Adrenal gland (tissue), 12 donors: ENCODE results near the gene DDX31. TPM values are rescaled to one million over a fixed set of nuclear protein-coding genes. Genes with fewer than 3 reads are reported as not detected.

Experiments used
- DNase-seq, 7 donors: peaks; one replicate each; pipeline ENCODE4 v3.0.0-alpha.2; 2019 to 2020
- H3K27ac ChIP-seq, 5 donors: fragments of 200-600 bp; sonication (generic) in 4 of 5; 1 replicate in 3 of 5; 2 replicates in 2 of 5; pipeline versions ENCODE4 v1.5.1 to v1.8.0; 2016 to 2020; ENCODE audit warnings: mild to moderate bottlenecking in 1 of 5
- H3K27me3 ChIP-seq: fragments of 200-600 bp; 2 replicates; pipeline ENCODE4 v1.8.0; 2021
- H3K36me3 ChIP-seq, 2 donors: fragments of 200-600 bp; replicated peaks in 1 of 2; 1 replicate in 1 of 2; 2 replicates in 1 of 2; pipeline versions ENCODE4 v1.5.1 to v1.8.0; 2018 to 2022
- H3K4me1 ChIP-seq, 2 donors: fragments of 200-600 bp; replicated peaks in 1 of 2; 1 replicate in 1 of 2; 2 replicates in 1 of 2; pipeline versions ENCODE4 v1.5.1 to v1.8.0; 2018 to 2021
- H3K4me3 ChIP-seq, 4 donors: fragments of 200-600 bp; sonication (generic) in 3 of 4; one replicate each; pipeline ENCODE4 v1.5.1; 2016 to 2018
- H3K9me3 ChIP-seq, 3 donors: fragments of 200-600 bp; sonication (generic) in 1 of 3; replicated peaks in 1 of 3; 1 replicate in 2 of 3; 2 replicates in 1 of 3; pipeline versions ENCODE4 v1.5.1 to v1.8.0; 2016 to 2021
- CTCF ChIP-seq, 6 experiments: fragments of 450-650 bp in 4 of 6; fragments of 200-600 bp in 2 of 6; sonication (generic) in 1 of 6; IDR thresholded peaks; 1 replicate in 5 of 6; 2 replicates in 1 of 6; pipeline versions ENCODE4 v1.5.1 to v1.8.0; 2016 to 2021; ENCODE audit warnings: antibody characterized with exemption in 6 of 6, mild to moderate bottlenecking in 2 of 6, moderate library complexity in 1 of 6
- POLR2A ChIP-seq, 2 donors: fragments of 450-650 bp; IDR thresholded peaks; one replicate each; pipeline ENCODE4 v1.6.1; 2017; ENCODE audit warnings: antibody characterized with exemption in 2 of 2, mild to moderate bottlenecking in 2 of 2, moderate library complexity in 1 of 2
- WGBS, 4 donors: extraction: QIAGEN DNeasy Blood & Tissue Kit in 2 of 4; methylation state at CpG; one replicate each; pipeline versions ENCODE4 v1.1.5 to v1.1.7; 2013 to 2017; 5-methylcytosine and 5-hydroxymethylcytosine counted together
- intact Hi-C, 2 donors: fragments of 100-400 bp; cut with DNase I; formaldehyde crosslinking; loops; one replicate each; pipeline versions ENCODE4 v1.14.1 to v1.15.0; 2022 to 2023
- polyA plus RNA-seq, 3 donors: library from polyadenylated mRNA; stranded (reverse); fragments of 200-250 nt in 2 of 3; fragments of 350-450 nt in 1 of 3; fragmentation: Illumina TruSeq in 1 of 3; extraction: RNeasy Lipid Tissue Mini Kit (QIAGEN cat#74804) in 1 of 3; gene quantifications; one replicate each; pipeline ENCODE4 v1.2.3, GENCODE V29; 2013 to 2014
- total RNA-seq, 9 donors: library from RNA; depleted of rRNA in 4 of 9; stranded (reverse); fragments of >200 nt in 4 of 9; fragments of 120-200 nt in 1 of 9; fragmentation: NEBNext Ultra II Directional in 1 of 9; extraction: Animal tissue kit (Norgen Biotek cat#: 25700) in 1 of 9; gene quantifications; one replicate each; pipeline versions ENCODE4 v1.1.0 to v1.2.4, GENCODE V29; 2013 to 2023
- donor health status: healthy with polysubstance abuse.
- donor health status: Bipolar disorder and iron deficiency.
- donor health status: DM: yes; HTN: yes; CAD: no.
- donor health status: DM: no; HTN: no; CAD: no.
- donor health status: DM: no; HTN: no; CAD: no.
- donor health status: DM: yes; HTN: yes; CAD: no.

The DDX31 gene
- total and polyA plus RNA-seq, 12 donors = 7.4 to 13.8 (median 9.7) TPM

GRCh38 chr9:132557159-132557558, 112.6 kb downstream of the DDX31 start:
- Histone ChIP-seq H3K9me3 (no peaks in the 10 kb centered on the region), H3K36me3 (no peaks in the 10 kb centered on the region), H3K27me3 (no peaks in the 10 kb centered on the region), H3K4me3 (no peak overlapping the region), H3K27ac (no peak overlapping the region), H3K4me1 (peaks cover 10 to 13% of the 10 kb centered on the region in 2 donors)
- no peak for DNase-seq
- TF ChIP-seq POLR2A (IDR thresholded peaks at IDR 0.05) (no peak), CTCF (IDR thresholded peaks at IDR 0.05) (no peak)
- 79 to 85% (median 83%) methylated on average over 4 to 15 of the region's 15 CpGs for WGBS, 4 donors
- intact Hi-C loops = no loop called here

DNA sequence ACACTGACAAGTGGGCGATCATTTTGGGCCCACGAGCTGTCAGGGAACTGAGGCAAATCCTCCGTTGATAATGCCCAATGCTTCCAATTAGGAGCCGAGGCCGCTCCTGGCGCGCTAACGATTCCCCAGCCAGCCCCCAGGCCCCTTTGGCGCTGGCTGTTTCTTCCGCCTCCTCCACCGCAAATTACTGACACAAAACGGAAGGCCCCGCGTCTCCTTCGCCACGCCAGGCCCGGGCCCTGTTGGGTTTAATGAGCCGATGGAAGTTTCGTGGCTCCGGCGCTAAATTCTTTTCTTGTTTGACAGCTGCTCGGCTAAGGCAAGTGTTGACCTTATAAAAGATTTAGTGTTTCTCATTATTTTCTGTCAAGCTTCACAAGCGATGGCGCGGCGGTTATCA, 113.1 kb downstream of the DDX31 start:
- Histone ChIP-seq H3K27me3 (no peaks in the 10 kb centered on the region), H3K27ac (no peak overlapping the region), H3K9me3 (no peaks in the 10 kb centered on the region), H3K4me1 (peaks cover 10 to 13% of the 10 kb centered on the region in 2 donors), H3K4me3 (no peak overlapping the region), H3K36me3 (no peaks in the 10 kb centered on the region)
- no peak for DNase-seq
- 75 to 81% (median 77%) methylated on average over 26 of the region's 26 CpGs for WGBS, 4 donors
- TF ChIP-seq CTCF (IDR thresholded peaks at IDR 0.05) = no peak
- no peak for TF ChIP-seq POLR2A (IDR thresholded peaks at IDR 0.05)
- intact Hi-C loops = no loop called here

DNA sequence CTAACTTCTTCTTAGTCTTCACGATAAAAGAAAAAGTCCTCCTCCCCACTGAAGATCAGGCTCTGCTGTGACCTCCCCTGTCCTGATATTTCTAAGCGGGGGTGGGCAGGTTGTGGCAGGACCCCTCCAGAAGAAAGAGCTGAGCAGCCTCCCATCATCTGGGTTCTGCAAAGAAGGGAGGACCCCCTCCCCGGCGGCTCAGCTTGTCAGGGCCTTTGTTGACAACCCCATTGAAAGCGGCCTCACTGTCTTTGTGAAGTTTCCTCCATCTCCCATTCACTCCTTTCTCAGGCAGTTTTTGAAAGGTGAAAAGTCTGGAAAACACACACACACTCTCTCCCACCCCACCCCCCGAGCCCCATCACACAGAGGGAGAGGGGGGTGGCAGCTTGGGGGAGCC, 113.5 kb downstream of the DDX31 start:
- Histone ChIP-seq H3K4me1 (peaks cover 10 to 13% of the 10 kb centered on the region in 2 donors), H3K27ac (no peak overlapping the region), H3K9me3 (no peaks in the 10 kb centered on the region), H3K27me3 (no peaks in the 10 kb centered on the region), H3K36me3 (no peaks in the 10 kb centered on the region), H3K4me3 (no peak overlapping the region)
- no peak for DNase-seq
- no peak for TF ChIP-seq POLR2A (IDR thresholded peaks at IDR 0.05)
- no peak for TF ChIP-seq CTCF (IDR thresholded peaks at IDR 0.05)
- 73 to 81% (median 77%) methylated on average over 5 to 6 of the region's 6 CpGs for WGBS, 4 donors
- intact Hi-C loops = no loop called here

DNA sequence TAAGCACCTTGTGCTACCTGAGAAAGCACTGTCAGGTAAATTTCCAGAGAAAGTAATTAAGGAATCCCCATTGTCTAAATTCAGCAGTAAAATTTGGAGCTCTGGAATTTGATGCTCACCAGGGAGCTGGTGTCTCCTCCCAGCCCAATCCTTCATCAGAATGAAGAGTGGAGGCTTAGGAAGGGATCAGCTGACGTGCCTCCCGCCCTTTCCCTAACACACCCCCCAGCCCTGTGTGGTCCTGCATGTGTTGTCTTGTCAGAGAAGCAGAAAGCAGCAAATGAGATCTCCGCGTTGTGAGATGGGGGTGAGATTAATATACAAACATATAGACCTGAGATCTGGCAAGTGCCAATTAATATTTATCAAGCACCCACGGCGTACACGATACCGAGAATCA, 114.3 kb downstream of the DDX31 start:
- no peak for DNase-seq
- TF ChIP-seq POLR2A (IDR thresholded peaks at IDR 0.05) (no peak), CTCF (IDR thresholded peaks at IDR 0.05) (no peak)
- H3K4me1 ChIP-seq = peaks cover 3 to 6% of the 10 kb centered on the region in 2 donors
- intact Hi-C loops = no loop called here
- no peak overlapping the region for H3K4me3 ChIP-seq
- WGBS, 4 donors = 73 to 89% (median 82%) methylated on average over 8 of the region's 8 CpGs
- H3K36me3 ChIP-seq = no peaks in the 10 kb centered on the region
- no peaks in the 10 kb centered on the region for H3K27me3 ChIP-seq
- H3K27ac ChIP-seq = no peak overlapping the region
- no peaks in the 10 kb centered on the region for H3K9me3 ChIP-seq
